ENCODE data around the gene EME1.

The EME1 gene

GRCh38 chr17:50347894-50348291 is 25.1 kb upstream of the EME1 start:
- no peak for DNase-seq (ENCODE audit: low spot score)

- DNase-seq (ENCODE audit: low spot score): no peak
Measured at GRCh38 chr17:50348522-50349242, 24.3 kb upstream of the EME1 start.

GRCh38 chr17:50349243-50349600 is 23.8 kb upstream of the EME1 start:
- DNase-seq (ENCODE audit: low spot score): no peak

- no peak for DNase-seq (ENCODE audit: low spot score)
Measured at GRCh38 chr17:50350733-50351132, 22.3 kb upstream of the EME1 start.

GRCh38 chr17:50352072-50352692 is 20.8 kb upstream of the EME1 start:
- DNase-seq (ENCODE audit: low spot score): no peak

- DNase-seq (ENCODE audit: low spot score): no peak
Measured at GRCh38 chr17:50352693-50353599, 20.1 kb upstream of the EME1 start.

GRCh38 chr17:50353600-50354195 is 19.3 kb upstream of the EME1 start:
- DNase-seq (ENCODE audit: low spot score): no peak

GRCh38 chr17:50354198-50354597 is 18.8 kb upstream of the EME1 start:
- no peak for DNase-seq (ENCODE audit: low spot score)

GRCh38 chr17:50354776-50355175 is 18.3 kb upstream of the EME1 start:
- DNase-seq (ENCODE audit: low spot score): no peak

GRCh38 chr17:50355336-50355700 is 17.7 kb upstream of the EME1 start:
- no peak for DNase-seq (ENCODE audit: low spot score)

GRCh38 chr17:50355701-50356341 is 17.2 kb upstream of the EME1 start:
- no peak for DNase-seq (ENCODE audit: low spot score)

GRCh38 chr17:50356418-50356817 is 16.6 kb upstream of the EME1 start:
- DNase-seq (ENCODE audit: low spot score): no peak

- DNase-seq (ENCODE audit: low spot score): no peak
Measured at GRCh38 chr17:50356892-50357510, 16.0 kb upstream of the EME1 start.

- no peak for DNase-seq (ENCODE audit: low spot score)
Measured at GRCh38 chr17:50358177-50358576, 14.9 kb upstream of the EME1 start.

- DNase-seq (ENCODE audit: low spot score): no peak
Measured at GRCh38 chr17:50359005-50359699, 13.9 kb upstream of the EME1 start.

GRCh38 chr17:50359998-50360461 is 13.0 kb upstream of the EME1 start:
- DNase-seq (ENCODE audit: low spot score): no peak

GRCh38 chr17:50360486-50361115 is 12.4 kb upstream of the EME1 start:
- DNase-seq (ENCODE audit: low spot score): no peak

- DNase-seq (ENCODE audit: low spot score): peak; percentile 83
Measured at GRCh38 chr17:50361561-50362480, 11.2 kb upstream of the EME1 start.

- no peak for DNase-seq (ENCODE audit: low spot score)
Measured at GRCh38 chr17:50362661-50363060, 10.4 kb upstream of the EME1 start.
